GM12873 (cell line): ENCODE data around the gene BNC2.

Experiments used
- CTCF ChIP-seq: IDR thresholded peaks from 2 replicates; pipeline ENCODE4 v1.5.1; 2012; ENCODE audit warnings: low read depth, mild to moderate bottlenecking, moderate library complexity, low read length, control low read depth; ENCODE audit not compliant: insufficient read depth; ENCODE audit errors: missing control alignments

BNC2 gene

GRCh38 chr9:16591092-16591491 lies 279.4 kb downstream of the BNC2 start:
- TF ChIP-seq CTCF = no peak

- no peak for TF ChIP-seq CTCF
Measured at GRCh38 chr9:16585591-16585990, 284.9 kb downstream of the BNC2 start.

- no peak for TF ChIP-seq CTCF
Measured at GRCh38 chr9:16579872-16580432, 290.5 kb downstream of the BNC2 start.

GRCh38 chr9:16575986-16576245 lies 294.6 kb downstream of the BNC2 start:
- no peak for TF ChIP-seq CTCF

GRCh38 chr9:16575142-16575985 lies 295.1 kb downstream of the BNC2 start:
- no peak for TF ChIP-seq CTCF

GRCh38 chr9:16572005-16572734 lies 298.3 kb downstream of the BNC2 start:
- TF ChIP-seq CTCF = no peak

- TF ChIP-seq CTCF = no peak
Measured at GRCh38 chr9:16571127-16571802, 299.2 kb downstream of the BNC2 start.
